Measurements from ENCODE around the gene GPRIN2. TPM values are rescaled to one million over a fixed set of nuclear protein-coding genes. Genes with fewer than 3 reads are reported as not detected.

GPRIN2 gene
- polyA plus RNA-seq, 1 of the 3 experiments (the other 2 are of a cell fraction) = 0.03 TPM

GRCh38 chr10:46549171-46550075 lies 7.0 kb downstream of the GPRIN2 start:
- Histone ChIP-seq H3K9ac (no peak overlapping the region), H3K4me2 (no peak overlapping the region), H3K27ac (ENCODE audit: low read depth in 2 of 2, low read length in 1 of 2) (no peak overlapping the region), H3K4me1 (ENCODE audit: control insufficient read depth in 1 of 2, insufficient read depth in 2 of 2, low read depth in 1 of 2, low read length in 1 of 2) (peaks cover 0 to 5% of the 10 kb centered on the region in 2 experiments; a peak in 1 of 4 replicates), H3K9me3 (no peaks in the 10 kb centered on the region), H3K4me3 (ENCODE audit: low read depth in 2 of 2, low read length in 1 of 2) (no peak overlapping the region), H3K79me2 (ENCODE audit: insufficient read depth) (no peaks in the 10 kb centered on the region), H4K20me1 (ENCODE audit: insufficient read depth) (no peaks in the 10 kb centered on the region), H3F3A (replicated peaks; ENCODE audit: insufficient read depth) (no peaks in the 10 kb centered on the region), H3K27me3 (ENCODE audit: insufficient read depth) (no peaks in the 10 kb centered on the region; the same call in 1 of the 2 replicates), H3K9me2 (no peaks in the 10 kb centered on the region), H3K36me3 (replicated peaks in 1 of 2; ENCODE audit: control insufficient read depth in 1 of 2, insufficient read depth in 2 of 2, low read length in 1 of 2) (no peaks in the 10 kb centered on the region), H2AFZ (ENCODE audit: low read depth) (no peak overlapping the region)
- ChIA-PET POLR2A (interaction anchor here (0.7 kb wide), 1 partner anchor 1672 kb away, joined by 3 read pairs; no protein-coding TSS in a partner anchor), CTCF (interaction anchor here (1.4 to 1.5 kb wide), 2 partner anchors 9 kb away, joined by 5 read pairs; no protein-coding TSS in a partner anchor)
- WGBS (ENCODE audit: low lambda C conversion rate) = 75% methylated on average over 24 of the region's 31 CpGs
- no peak for TF ChIP-seq GABPA (IDR thresholded peaks at IDR 0.05; ENCODE audit: low read depth)
- no peak for TF ChIP-seq SMC3 (IDR thresholded peaks at IDR 0.05; ENCODE audit: low read depth, low read length)
- TF ChIP-seq, protein P1, sequence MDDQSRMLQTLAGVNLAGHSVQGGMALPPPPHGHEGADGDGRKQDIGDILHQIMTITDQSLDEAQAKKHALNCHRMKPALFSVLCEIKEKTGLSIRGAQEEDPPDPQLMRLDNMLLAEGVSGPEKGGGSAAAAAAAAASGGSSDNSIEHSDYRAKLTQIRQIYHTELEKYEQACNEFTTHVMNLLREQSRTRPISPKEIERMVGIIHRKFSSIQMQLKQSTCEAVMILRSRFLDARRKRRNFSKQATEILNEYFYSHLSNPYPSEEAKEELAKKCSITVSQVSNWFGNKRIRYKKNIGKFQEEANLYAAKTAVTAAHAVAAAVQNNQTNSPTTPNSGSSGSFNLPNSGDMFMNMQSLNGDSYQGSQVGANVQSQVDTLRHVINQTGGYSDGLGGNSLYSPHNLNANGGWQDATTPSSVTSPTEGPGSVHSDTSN (IDR thresholded peaks at IDR 0.05) = no peak
- TF ChIP-seq GATA2 (CRISPR knock-in tag; IDR thresholded peaks at IDR 0.05) = no peak
- no peak for TF ChIP-seq NRF1 (IDR thresholded peaks at IDR 0.05; ENCODE audit: low read depth, low read length)
- TF ChIP-seq MEF2A (IDR thresholded peaks at IDR 0.05; ENCODE audit: borderline replicate concordance, low read depth) = no peak
- TF ChIP-seq RAD21 (IDR thresholded peaks at IDR 0.05; ENCODE audit: low read length) = no peak
- TF ChIP-seq MXI1 (IDR thresholded peaks at IDR 0.05; ENCODE audit: low read depth, low read length) = no peak
- no peak for TF ChIP-seq USF1 (IDR thresholded peaks at IDR 0.05; ENCODE audit: borderline replicate concordance, low read depth)
- TF ChIP-seq FOXJ3 (CRISPR knock-in tag; IDR thresholded peaks at IDR 0.05) = no peak
- no peak for TF ChIP-seq TCF12 (IDR thresholded peaks at IDR 0.05)
- TF ChIP-seq TEAD4 (IDR thresholded peaks at IDR 0.05; ENCODE audit: borderline replicate concordance, insufficient read depth) = no peak
- TF ChIP-seq SIN3A (IDR thresholded peaks at IDR 0.05; ENCODE audit: borderline replicate concordance, low read depth, low read length) = no peak
- no peak for TF ChIP-seq EZH2phosphoT487 (IDR thresholded peaks at IDR 0.05; ENCODE audit: borderline replicate concordance, low read depth)
- no peak for TF ChIP-seq FOSL2 (IDR thresholded peaks at IDR 0.05; ENCODE audit: borderline replicate concordance, low read depth)
- no peak for TF ChIP-seq TAF1 (IDR thresholded peaks at IDR 0.05; ENCODE audit: borderline replicate concordance, low read depth, low read length)
- TF ChIP-seq, protein P2, sequence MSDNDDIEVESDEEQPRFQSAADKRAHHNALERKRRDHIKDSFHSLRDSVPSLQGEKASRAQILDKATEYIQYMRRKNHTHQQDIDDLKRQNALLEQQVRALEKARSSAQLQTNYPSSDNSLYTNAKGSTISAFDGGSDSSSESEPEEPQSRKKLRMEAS (IDR thresholded peaks at IDR 0.05; ENCODE audit: low read depth) = no peak
- peak; percentile 41 for DNase-seq

All from SK-N-SH (cell line).